M059J (cell line): ENCODE data around the gene PKD1. TPM values are rescaled to one million over a fixed set of nuclear protein-coding genes. Genes with fewer than 3 reads are reported as not detected.

Experiments
- DNase-seq: peaks from one replicate; pipeline ENCODE4 v3.0.0-alpha.2; 2012; ENCODE audit warnings: low read depth
- total RNA-seq: library from RNA; depleted of rRNA; stranded (reverse); fragments of >200 nt; shearing (Covaris generic); gene quantifications from 2 replicates; pipeline ENCODE4 v1.2.3, GENCODE V29; 2014

The PKD1 gene
- total RNA-seq, 1 experiment from 2014 or later, result 56.0 TPM

DNA sequence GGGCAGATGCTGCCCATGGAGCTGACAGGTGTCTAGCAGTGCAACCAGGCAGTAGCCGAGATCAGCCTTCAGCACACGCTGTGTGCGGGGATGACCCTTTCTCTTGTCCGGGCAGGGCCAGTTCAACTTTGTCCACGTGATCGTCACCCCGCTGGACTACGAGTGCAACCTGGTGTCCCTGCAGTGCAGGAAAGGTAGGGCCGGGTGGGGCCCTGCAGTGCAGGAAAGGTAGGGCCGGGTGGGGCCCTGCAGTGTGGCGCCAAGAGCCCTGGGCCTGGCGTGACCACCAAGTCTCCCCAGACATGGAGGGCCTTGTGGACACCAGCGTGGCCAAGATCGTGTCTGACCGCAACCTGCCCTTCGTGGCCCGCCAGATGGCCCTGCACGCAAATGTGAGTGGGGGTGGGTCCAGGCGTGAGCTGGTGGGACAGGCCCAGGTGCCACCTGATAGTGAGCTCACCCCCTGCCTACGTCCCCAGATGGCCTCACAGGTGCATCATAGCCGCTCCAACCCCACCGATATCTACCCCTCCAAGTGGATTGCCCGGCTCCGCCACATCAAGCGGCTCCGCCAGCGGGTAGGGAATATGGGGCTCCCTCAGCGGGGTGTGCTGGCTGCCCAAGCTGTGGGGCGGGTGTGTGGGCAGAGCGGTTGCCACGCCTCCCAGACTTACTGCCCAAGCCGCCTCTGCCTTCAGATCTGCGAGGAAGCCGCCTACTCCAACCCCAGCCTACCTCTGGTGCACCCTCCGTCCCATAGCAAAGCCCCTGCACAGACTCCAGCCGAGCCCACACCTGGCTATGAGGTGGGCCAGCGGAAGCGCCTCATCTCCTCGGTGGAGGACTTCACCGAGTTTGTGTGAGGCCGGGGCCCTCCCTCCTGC, 47.7 kb downstream of the PKD1 start:
- DNase-seq, result no peak

DNA sequence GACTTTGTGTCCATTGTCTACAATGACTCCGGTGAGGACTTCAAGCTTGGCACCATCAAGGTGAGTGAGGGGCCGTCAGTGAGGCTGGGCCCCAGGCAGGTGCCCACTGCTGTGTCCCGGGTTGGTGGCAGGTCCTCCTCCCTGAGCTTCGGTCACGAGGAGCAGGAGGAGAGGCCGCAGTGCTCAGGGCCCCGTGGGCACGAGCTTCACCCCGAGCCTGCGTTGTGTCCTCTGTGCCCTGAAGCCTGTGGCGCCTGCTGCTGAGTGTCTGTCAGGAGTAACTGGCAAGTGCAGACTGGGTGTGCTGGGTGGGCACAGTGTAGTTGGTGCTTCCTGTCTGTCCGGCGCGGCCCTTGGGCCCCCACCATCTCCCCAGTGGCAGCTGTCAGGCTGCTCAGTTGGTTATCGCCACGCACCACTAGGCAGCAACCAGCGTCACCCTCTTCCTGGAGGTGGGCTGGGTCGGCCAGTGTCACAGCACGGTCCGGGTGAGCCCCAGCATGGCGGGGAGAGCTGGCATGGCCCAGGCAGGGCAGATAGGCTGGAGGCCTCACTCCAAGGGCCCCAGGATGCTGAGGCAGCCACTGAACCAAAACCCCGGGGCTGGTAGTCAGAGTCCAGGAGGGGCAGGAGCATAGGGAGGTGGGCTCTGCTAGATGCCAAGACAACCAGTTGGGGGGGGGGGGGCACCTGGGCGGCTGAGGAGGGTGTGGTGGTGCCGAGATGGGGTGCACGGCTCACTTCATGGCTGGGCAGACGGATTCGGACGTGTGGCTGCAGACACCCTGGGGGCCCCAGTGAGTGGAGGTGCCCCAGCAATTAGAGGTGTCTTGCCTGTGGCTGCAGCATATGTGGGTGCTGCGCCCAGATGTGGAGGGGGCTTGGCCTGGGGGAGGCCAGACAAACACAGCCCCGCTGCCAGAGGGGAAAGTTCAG, 48.6 kb downstream of the PKD1 start:
- no peak for DNase-seq

DNA sequence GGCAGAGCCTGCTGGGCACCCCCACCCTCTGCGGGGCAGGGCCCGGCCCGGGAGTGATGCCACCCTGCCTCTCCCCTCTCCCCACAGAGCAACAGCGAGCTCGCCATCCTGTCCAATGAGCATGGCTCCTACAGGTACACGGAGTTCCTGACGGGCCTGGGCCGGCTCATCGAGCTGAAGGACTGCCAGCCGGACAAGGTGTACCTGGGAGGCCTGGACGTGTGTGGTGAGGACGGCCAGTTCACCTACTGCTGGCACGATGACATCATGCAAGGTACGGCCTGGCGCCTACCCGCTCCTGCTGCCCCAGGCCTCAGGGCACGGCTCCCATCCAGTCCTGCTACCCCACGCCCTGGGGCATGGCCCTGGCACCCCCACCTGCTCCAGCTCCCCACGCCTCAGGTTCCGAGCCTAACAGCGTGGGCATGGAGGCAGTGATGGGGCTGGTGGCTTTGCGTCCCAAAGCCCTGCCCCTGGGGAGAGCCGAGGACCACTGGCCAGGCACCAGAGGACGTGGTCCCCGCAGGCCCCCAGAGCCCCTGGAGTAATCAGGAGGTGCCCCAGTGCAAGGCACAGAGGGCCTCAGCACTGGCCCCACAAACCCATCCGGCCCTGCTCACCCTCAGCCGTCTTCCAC, 49.5 kb downstream of the PKD1 start:
- DNase-seq, result no peak

DNA sequence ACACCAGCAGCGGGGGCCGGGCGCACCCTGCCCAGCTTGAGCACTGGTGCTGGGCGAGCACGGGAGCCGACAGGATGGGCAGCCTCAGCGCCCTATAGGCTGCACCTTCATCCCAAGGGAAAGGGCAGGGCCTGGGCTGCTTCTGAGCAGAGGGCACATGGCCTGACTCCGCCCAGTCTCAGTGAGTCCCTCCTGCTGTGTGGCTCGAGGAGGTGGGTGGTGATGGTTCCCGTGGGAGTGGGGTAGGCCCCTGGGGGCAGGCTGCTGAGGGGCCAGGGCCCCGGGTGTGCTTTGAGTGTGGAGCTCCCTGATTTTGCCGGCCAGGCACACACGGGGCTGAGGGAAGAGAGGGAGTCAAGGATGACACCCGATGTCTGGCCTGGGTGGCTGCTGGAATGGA, 50.0 kb downstream of the PKD1 start:
- DNase-seq, result no peak

DNA sequence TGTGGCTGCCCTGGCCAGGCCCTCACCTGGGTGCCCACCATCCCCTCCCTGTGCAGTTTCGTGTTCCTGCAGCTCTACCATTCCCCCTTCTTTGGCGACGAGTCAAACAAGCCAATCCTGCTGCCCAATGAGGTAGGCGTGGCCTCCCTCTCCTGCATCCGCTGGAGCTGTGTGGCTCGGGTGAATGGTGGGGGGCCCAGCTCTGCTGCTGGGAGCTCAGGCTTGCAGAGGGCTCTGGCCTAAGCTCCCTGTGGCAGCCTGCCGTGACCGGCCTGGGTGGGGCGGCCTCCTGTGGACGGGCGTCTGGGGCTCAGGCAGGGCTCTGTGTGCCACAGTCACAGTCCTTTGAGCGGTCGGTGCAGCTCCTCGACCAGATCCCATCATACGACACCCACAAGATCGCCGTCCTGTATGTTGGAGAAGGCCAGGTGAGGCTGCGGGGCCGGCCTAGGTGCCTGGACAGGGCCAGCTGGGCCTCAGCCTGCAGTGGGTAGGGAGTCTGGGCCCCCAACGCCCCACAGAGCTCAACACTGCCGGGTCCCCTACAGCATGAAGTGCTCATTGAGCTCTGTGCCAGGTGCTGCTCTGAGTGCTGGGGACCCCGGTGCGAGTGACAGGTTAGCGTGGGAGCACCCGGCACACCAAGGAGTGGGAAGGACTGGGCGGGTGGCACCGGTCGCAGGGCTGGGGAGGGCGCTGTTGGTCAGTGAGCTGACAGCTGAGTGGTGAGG, 50.6 kb downstream of the PKD1 start:
- DNase-seq, result no peak

DNA sequence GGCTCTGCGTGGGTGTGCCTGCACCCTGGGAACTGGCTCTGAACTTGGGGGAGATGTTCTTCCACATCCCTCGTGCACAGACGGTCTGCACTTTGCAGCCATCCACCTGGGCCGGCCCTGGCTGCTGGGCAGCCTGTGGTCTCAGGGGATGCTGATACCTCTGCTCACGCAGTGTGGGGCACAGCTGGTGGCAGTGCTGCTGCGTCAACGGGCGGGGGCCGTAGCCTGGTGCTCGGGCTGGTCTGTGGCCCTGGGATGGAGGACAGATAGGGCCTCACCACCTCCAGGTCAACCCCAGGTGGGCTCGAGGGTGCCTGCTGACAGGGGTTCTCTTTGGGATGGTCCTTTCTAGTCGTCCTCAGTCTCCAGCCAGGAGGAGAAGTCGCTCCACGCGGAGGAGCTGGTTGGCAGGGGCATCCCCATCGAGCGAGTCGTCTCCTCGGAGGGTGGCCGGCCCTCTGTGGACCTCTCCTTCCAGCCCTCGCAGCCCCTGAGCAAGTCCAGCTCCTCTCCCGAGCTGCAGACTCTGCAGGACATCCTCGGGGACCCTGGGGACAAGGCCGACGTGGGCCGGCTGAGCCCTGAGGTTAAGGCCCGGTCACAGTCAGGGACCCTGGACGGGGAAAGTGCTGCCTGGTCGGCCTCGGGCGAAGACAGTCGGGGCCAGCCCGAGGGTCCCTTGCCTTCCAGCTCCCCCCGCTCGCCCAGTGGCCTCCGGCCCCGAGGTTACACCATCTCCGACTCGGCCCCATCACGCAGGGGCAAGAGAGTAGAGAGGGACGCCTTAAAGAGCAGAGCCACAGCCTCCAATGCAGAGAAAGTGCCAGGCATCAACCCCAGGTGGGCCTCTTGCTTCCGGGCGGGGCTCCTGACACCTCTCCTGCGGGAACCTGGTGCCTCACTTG, 51.6 kb downstream of the PKD1 start:
- no peak for DNase-seq

DNA sequence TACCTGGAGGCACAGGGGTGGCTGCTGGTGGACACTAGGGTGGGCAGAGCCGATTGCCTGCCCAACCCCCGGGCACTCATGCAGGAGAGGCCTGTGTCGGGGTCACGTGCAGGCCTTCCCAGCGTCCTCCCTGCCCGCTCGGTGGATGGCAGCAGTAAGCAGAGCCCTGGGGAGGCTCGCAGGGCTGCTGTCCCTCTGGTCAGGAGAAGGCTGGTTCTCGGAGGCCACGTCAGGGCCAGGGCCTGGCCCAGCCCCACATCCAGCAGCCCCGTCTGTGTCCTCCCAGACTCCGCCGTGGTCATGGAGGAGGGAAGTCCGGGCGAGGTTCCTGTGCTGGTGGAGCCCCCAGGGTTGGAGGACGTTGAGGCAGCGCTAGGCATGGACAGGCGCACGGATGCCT, 52.3 kb downstream of the PKD1 start:
- DNase-seq, result no peak

DNA sequence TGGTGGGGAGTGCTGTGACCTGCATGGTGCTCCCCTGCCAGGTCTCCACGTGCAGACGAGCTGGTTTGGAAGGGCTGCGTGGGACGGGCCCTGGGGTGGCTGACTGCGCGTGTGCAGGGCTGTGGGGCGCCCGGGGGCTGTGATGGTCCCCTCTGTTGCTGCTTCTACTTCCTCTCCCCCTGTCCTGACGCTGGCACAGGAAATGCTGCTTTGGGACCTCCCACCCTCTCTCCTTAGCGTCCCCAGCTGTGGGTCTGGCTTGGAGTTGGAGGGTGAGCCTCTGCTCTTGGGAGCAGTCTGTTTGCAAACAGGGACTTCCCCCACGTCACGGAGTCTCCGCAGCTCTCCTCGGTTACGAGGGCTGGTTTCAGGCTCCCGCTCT, 52.7 kb downstream of the PKD1 start:
- no peak for DNase-seq

DNA sequence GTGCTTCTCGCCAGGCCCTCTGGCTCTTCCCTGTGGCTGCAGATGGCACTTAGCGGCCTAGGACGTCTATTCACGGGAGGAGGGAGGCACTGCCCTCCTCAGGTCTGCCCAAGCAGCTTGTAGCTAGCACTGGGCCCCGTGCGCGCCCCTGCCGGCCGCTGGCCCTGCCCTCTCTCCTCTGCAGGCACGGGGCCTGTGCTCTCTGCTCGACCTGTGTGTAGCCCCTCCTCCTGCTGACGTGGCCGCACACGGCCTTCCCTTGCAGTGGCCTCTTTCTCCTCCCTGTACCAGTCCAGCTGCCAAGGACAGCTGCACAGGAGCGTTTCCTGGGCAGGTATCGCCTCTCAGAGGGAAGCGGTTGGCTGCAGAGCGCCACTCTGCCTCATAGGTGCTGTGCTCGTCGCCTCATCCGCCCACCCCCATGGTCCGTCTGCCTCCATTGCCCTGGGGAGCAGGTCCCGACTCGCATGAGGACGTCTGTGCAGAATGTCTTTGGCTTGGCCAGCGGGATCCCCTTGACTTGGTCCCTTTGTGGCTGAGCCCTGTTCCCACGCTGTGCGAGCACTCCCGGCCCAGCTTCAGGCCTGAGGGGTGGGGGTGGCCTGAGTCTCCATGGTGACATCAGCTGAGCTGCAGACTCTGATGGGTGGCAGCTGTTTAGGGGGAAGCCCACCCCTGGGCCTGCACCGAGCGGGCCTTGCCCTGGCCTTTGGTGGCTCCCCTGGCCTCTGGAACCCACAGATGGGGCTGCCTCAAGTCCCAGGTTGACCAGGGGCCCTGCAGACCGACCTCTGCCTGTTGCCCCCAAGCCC, 53.3 kb downstream of the PKD1 start:
- no peak for DNase-seq

DNA sequence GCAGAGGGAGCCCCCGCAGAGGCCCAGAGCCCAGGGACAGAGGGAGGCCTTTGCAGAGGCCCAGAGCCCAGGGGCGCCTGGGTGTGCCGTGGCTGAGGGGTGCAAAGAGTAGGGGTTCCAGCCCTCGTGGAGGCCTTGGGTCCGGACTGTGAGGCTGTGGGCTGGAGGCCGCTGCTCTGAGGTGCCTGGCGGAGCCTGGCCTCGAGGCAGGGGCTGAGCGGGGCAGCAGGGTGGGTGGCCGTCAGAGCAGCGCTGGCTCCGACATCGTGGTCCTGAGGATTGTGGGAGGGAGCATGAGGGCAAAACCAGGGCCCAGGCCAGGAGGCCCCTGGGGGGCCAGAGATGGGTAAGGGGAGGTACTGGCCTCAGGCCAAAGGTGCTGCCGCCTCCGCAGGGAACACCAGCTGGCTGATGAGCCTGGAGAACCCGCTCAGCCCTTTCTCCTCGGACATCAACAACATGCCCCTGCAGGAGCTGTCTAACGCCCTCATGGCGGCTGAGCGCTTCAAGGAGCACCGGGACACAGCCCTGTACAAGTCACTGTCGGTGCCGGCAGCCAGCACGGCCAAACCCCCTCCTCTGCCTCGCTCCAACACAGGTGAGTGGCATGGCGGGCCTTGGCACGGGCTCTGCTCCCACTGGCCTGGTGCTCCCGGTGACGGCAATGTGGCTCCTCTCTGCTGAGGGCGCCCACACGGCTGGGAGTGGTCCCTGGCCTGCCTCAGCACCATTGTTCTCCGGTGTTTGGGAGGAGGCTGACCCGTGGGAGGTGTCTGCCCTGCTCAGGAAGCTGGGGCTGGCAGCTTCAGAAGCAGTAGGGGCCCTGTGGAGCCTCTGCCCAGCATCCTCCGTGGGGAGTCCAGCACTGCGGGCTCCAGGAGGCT, 54.3 kb downstream of the PKD1 start:
- no peak for DNase-seq

DNA sequence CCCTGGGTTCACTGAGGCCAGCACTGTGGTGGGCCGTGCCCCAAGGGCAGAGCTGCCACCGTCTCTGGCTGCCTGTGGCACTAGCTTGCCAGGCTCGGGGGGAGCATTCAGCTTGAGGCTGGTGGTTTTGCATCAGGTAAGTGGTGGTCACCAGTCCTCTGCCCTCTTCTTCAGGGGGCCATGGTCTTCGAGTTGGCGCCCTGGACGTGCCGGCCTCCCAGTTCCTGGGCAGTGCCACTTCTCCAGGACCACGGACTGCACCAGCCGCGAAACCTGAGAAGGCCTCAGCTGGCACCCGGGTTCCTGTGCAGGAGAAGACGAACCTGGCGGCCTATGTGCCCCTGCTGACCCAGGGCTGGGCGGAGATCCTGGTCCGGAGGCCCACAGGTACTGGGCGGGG, 55.7 kb downstream of the PKD1 start:
- no peak for DNase-seq

DNA sequence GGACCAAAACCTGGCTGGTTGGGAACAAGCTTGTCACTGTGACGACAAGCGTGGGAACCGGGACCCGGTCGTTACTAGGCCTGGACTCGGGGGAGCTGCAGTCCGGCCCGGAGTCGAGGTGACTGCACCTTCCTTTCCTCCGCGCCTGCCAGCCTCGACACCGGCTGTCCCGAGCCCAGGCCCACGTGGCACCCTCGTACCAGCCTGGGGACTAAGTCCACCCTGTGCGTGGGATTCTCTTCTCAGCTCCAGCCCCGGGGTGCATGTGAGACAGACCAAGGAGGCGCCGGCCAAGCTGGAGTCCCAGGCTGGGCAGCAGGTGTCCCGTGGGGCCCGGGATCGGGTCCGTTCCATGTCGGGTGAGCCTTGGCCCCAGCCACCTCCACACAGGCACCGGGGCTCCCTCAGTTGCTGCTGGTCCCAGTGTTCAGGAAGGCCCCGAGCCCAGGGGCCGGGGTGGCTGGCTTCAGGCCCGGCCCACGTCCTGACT, 56.3 kb downstream of the PKD1 start:
- no peak for DNase-seq

DNA sequence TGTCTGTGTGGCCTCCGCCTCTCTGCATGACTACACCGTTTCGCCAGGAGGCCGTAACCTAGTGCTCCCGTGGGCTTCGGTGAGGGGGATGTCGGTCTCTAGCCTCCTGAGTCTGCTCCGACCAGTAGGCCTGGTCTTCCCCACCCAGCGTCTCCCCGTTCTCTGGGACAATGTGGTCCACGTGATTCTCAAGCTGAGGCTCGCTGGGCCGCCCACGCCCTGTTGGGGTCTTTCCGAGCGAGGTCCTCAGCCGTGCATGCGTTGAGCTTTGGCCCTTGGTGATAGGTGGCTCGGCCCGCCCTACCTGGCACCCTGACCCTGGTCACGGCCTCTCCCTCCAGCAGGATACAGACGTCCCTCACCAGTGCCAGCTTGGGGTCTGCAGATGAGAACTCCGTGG, 57.0 kb downstream of the PKD1 start:
- no peak for DNase-seq

DNA sequence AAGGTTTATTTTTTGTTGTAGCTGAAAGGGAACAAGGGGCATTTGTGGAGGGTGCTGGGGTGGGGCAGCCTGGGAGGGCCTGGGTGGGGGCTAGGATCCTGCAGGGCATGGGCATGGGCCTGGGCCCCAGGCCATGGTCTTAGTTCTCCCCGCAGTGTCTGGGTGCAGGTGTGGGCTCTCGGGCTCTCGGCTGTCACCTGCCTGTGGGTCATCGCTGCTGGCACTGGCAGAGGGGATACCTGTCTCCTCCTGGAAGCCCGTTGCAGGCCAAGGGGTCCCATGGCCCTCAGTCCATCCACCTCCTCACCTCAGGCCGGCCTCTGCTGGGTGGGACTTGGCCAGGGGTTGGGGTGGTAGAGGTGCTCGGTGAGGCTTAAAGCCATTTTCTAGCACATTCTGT, 57.6 kb downstream of the PKD1 start:
- DNase-seq, result no peak

DNA sequence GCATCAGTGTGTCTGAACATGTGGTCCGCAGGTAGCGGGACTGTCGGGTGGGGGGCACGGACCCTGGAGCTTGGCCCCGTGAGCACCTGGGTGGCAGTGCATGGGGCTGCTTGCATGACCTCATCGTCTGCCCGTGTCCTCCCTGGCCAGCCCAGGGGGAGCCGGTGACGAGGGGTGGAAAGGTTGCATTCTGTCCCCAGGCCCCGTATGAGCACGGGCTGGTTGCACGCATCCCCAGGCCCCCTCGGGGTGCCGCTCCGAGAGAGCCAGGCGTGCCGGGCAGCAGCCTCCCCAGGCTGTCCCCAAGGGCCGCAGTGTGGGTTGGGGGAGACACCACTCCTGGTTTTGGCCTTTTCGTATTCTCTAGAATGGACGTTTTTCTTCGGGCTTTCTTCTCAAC, 58.0 kb downstream of the PKD1 start:
- no peak for DNase-seq

DNA sequence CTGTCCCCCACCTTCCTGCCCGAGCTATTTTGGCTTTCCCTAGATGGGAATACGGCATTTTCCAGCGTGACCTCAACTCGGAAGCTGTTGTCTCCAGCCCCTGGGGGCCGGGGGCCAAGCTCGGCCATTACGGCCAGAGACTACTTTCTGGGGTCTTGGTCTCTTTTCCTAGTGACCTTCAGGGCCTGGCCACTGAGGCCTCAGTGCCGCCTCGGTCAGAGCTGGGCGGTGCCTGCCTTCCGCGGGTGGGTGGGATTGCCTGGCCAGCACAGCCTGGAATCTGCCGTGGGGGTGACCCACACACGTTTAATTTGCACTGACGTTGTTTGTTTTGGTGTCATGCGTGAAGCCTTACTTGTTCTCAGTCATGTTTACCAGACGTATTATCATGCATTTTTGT, 58.7 kb downstream of the PKD1 start:
- DNase-seq, result no peak

DNA sequence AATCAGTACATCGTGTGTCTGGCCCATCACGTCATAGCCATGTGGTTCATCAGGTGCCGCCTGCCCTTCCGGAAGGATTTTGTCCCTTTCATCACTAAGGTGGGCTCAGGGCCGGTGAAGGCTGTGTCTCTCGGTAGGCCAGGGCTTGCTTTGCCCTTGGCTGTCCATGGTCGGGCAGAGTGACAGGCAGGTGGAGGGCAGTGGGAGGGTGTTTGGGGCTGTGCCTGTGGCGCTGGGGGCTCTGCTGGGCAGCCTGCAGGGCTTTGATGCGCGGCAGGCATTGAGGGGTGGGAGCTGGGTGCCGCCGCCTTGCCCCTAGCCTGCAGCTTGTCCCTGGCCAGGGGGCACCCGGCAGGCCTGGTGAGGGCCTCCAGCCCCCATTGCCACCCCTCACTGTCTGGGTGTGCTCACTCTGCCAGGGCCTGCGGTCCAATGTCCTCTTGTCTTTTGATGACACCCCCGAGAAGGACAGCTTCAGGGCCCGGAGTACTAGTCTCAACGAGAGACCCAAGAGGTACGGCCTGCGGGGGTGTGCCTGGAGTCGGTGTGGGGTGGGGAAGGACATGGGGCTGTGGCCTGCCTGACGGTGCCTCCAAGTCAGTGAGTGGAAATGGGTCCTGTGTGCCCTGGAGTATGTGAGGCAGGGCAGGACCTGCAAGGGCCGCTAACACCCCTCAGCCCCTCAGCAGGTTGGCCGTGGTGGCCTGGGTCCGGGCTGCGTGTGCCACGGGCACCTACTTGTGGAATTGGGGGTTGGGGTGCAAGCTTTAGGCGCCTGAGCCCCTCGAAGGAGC, 59.4 kb downstream of the PKD1 start:
- no peak for DNase-seq

DNA sequence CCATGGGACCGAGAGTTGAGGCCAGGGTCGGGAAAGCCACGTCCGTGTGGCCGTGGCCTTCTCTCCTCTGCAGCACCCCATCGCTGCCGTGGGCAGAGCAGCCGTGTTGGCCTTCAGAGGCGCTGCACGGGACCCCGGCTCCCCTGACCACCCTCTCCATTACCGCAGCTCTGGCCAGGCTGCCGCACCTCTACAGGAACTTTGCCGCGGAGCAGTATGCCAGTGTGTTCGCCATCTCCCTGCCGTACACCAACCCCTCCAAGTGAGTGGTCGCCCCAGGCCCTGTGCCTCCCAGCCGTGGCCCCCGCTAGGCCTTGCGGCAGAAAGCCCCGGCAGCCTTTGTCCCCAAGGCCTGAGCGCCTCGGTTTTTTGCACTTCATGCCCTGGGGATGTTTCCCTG, 60.1 kb downstream of the PKD1 start:
- DNase-seq, result no peak
